ENCODE results near the gene UROD. TPM values are rescaled to one million over a fixed set of nuclear protein-coding genes. Genes with fewer than 3 reads are reported as not detected.
"Not testable (repeated sequence)": the region's sequence is repeated elsewhere in the genome, so short reads cannot be mapped to it uniquely, and the experiment has no call there.

Gene UROD
- 66.0 TPM for total RNA-seq

DNA sequence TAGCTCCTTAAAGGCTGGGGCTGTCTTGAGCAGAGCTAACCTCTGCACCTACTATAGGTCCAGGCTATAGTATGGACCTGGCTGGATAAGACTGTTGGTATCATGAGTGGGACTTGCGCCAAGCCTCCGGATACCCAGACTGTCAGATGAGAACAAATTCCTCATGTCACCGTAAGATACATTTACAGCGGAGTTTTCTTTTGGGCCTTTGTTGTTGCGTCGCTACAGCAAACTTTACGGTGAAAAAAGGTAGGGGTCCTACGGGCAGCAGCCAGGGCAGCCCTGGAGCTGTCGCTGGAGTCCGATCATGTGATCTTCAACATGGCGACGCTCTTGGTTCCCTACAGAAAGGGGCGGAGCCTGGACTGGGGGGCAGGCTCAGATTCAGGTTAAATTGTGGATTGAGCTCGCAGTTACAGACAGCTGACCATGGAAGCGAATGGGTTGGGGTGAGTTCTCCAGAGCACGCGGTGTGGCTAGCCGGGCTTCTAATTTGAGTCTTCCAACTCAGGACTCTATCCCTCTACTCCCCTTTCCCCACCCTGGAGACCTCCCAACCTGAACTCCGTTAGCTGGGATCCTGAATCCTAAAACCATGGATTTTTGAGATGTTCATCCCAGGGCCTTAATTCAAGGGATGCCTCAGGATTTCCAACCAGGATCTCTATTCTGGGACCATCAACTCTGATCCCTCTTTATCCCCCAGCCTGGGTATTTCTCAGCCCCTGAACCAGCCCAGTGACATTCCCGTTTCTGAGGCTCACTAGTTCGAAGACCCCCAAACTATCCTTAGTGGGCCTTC is at the start of gene UROD:
Gene UROD, plus strand, starts transcription at position 418 of the 802 bp plus-strand sequence. Its CDS starts 12 bp downstream, at position 430.
- DNase-seq (ENCODE audit: low spot score in 2 of 2) (peak; percentile 88 to 89), FAIRE-seq (peak; percentile 62)

DNA sequence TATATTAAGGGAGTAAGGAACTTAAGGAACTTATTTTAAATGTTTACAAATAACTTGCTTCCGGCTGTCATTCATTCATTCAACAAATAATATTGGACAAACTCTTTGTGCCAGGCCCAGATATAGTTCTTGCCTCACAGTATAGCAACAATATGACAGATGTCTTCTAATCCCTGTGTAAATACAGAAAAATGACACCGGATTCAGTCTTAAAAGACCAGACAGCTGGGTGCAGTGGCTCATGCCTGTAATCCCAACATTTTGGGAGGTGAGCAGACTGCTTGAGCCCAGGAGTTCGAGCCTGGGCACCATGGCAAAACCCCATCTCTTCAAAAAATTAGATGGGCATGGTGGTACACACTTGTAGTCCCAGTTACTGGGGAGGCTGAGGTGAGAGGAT is 49.3 kb upstream of the UROD start:
- FAIRE-seq, result no peak

DNA sequence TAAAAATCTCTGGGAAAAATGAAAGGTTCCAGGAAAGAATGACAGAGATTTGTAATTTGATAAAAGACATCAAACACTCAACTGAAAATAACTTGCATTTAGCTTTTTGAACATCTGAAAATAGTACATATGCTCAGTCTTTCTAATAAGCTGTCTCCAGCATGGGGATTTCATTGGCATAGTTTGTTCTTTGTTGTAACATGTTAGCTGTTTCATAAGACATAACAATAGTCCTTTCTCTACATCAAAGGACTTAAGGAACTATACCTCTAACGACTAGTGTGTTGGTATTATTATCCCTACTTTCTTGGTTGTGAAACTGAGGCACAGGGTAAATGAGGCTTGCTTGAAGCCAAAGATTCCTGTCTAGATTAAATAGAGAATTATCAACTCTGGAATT is 47.7 kb upstream of the UROD start:
- DNase-seq (ENCODE audit: low spot score in 2 of 2) (no peak), FAIRE-seq (no peak)

More for the DNA sequence above, 49.3 kb upstream of the UROD start:
- no peak for DNase-seq (ENCODE audit: low spot score in 2 of 2)

DNA sequence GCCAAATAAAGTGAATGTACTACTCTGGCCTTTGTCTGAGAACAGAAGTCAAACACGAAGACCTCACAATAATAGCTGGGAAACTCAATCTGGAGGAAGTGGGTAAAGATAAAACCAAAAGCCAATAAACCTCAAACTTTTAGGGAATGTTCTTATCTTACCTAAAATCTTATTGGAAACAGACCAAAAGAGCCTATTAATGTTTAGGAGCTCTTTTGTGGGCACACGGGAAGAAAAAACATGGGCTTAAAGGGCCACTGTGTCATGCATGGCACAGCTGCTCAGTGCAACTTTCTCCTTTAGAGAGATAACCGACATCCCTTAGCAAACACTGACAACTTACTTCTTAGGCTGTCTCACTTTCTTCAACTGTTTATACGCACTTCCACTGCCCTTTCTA is 41.7 kb upstream of the UROD start:
- DNase-seq (ENCODE audit: low spot score in 2 of 2), result no peak
- FAIRE-seq, result no peak

DNA sequence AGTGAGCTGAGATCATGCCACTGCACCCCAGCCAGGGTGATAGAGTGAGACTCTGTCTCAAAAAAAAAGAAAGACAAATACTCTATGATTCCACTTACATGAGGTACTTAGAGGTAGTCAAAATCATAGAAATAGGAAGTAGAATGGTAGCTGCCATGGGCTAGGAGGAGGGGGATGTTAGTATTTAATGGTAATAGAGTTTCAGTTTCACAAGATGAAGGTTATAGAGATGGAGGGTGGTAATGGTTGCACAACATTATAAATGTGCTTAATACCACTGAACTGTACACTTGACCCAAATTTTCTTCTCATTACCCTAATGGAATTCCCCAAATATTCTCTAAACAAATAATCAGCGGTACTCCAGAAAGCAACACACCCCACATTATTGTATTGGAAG is 38.4 kb upstream of the UROD start:
- FAIRE-seq (no peak), DNase-seq (ENCODE audit: low spot score in 2 of 2) (no peak)

DNA sequence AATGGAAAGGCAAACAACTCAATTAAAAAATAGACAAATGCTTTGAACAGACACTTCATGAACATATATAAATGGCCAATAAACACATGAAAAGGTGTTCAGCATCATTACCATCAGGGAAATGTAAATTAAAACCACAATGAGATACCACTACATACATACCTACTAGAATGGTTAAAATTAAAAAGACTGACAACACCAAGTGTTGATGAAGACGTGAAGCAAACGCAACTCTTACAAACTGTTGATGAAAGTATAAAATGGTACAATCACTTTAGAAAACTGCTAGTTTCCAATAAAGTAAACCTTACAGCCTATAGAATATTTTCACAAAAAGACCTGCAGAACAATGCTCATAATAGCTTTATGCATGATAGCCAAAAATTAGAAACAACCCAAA is 35.8 kb upstream of the UROD start:
- no peak for DNase-seq (ENCODE audit: low spot score in 2 of 2)
- no peak for FAIRE-seq

DNA sequence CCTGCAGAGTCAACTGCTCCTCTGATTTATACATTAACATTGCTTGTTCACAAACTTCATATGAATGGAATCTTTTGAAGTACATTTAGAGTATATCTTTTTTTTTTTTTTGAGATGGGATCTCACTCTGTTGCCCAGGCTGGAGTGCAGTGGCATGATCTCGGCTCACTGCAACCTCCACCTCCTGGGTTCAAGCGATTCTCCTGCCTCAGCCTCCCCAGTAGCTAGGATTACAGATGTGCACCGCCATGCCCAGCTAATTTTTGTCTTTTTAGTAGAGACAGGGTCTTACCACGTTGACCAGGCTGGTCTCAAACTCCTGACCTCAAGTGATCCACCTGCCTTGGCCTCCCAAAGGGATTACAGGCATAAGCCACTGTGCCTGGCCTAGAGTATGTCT is 34.7 kb upstream of the UROD start:
- not testable (repeated sequence) for FAIRE-seq

DNA sequence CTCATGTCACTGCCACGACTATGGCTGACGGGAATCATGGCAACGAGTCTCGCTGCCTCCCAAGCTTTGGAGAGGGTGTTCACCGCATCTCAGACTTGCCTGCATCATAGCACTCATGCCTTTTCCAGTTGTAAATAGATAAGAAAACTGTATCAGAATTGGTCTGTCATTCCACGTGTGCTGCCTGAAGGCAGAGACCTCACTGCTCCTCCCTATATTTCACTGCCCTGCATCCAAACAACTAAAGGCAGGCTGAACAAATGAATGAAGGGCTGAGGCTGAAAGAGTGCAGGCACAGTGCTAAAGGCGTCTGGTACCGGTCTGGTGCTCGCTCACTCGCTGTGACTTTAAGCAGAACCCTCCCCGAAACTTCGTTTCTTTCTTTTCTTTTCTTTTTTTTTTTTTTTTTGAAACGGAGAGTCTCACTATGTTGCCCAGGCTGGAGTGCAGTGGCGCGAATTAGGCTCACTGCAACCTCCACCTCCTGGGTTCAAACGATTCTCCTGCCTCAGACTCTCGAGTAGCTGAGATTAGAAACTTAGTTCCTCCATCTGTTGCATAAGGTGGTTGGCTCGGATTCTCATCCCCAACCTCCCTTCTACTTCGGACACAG is 26.2 kb upstream of the UROD start:
- no peak for FAIRE-seq
- no peak for DNase-seq (ENCODE audit: low spot score in 2 of 2)

More for the DNA sequence above, 34.7 kb upstream of the UROD start:
- DNase-seq (ENCODE audit: low spot score in 2 of 2), result not testable (repeated sequence)

DNA sequence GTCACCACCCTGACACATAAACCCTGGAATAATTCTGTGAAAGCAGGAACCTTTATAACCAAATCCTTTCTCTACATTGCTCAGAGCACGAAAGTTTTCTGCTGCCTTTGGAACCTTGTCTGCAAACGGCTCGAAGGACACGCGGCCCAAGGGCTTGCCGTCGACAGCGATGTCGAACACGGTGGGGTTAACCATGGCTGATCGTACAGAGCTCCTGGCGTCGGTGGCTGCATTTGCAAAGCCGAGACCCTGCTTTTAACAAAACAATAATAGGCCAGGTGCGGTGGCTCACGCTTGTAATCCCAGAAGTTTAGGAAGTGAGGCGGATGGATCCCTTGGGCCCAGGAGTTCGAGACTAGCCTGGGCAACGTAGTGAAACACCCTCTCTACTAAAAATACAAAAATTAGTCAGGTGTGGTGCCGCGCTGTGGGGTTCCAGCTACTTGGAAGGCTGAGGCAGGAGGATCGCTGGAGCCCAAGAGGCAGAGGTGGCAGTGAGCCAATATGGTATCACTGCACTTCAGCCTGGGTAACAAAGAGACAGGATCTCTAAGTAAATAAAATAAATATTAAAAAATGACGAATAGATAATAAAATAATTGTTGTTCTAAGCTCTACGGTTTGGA is 23.4 kb upstream of the UROD start:
- FAIRE-seq (no peak), DNase-seq (ENCODE audit: low spot score in 2 of 2) (no peak)

DNA sequence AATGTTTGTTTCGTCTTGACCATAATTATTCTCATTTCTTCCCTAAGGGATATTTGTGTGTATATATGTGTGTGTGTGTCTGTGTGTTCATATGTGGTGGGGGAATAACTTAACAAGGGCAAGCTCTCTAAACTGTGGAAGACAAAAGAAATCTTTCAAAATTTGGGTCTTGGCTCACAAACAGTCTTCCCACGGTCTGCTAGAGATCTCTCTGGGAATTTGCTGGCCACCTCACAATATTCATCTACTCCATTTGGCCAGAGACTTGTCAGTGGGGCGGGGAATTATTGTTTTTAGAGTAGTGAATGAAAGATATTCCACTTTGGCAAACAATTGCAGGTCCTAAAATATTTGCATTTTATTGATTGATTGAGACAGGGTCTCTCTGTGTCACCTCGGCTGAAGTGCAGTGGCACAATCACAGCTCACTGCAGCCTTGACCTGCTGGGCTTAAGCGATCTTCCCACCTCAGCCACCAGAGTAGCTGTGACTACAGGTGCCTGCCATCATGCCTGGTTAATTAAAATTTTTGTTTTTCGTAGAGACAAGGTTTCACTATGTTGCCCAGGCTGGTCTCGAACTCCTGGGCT is 17.6 kb upstream of the UROD start:
- FAIRE-seq (no peak), DNase-seq (ENCODE audit: low spot score in 2 of 2) (no peak)

DNA sequence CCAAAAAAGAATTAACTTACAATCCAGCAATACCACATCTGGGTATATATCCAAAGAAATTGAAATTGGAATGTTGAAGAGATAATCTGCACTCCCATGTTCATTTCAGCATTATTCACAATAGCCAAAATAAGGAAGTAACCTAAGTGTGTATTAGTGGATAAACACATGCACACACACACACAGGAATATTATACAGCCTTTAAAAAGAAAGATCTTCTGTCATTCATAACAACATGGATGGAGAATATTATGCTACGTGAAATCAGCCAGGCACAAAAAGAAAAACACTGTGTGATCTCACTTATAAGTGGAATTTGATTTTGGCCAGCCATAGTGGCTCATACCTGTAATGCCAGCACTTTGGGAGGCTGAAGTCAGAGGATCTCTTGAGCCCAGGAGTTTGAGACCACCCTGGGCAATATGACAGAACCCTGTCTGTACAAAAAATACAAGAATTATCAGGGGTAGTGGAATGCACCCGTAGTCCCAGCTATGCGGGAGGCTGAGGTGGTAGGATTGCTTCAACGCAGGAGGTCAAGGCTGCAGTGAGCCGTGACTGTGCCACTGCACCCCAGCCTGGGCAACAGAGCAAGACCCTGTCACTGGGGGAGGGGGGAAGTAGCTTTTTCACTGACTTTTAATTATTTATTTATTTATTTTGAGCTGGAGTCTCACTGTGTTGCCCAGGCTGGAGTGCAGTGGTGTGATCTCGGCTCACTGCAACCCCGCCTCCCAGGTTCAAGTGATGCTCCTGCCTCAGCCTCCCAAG is 16.4 kb upstream of the UROD start:
- FAIRE-seq (no peak), DNase-seq (ENCODE audit: low spot score in 2 of 2) (no peak)

DNA sequence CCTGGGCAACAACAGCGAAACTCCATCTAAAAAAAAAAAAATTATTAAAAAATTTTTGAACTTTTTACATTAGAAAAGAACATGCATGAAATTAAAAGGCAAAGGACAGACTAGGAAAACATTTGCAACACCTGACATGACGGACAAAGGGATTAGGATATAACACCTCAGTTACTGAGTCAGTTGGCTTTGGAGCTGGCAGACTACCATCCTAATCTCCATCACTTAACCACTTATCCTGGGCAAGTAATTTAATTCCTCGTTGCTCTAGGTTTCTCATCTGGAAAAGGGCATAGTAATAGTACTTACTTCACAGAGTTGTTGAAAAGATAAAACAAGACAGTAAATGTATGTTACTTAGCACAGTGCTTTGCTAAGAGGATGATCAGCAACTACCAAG is 12.8 kb upstream of the UROD start:
- DNase-seq (ENCODE audit: low spot score in 2 of 2), result no peak
- FAIRE-seq, result no peak

DNA sequence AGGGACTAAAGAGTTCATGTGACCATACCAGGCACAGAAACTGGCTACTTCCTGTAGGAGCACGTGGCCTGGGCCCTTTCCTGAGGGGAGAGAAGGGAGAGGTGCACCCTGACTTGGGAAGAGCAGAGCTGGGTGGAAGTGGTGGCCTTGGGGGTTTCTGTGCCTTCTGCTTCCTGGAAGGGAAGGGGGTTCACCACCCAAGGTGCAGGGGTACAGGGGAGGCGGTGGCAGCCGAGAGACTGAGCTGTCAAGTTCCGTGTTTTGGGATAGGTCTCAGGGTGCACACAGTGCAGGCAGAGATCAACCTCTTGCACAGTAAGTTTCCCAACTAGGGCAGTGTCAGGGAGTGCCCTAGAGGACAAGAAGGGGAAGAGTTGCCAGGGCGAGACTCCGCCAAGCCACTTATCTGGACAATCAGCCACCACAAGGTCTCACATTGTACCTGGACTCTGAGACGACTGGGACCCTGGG is 11.0 kb upstream of the UROD start:
- FAIRE-seq (no peak), DNase-seq (ENCODE audit: low spot score in 2 of 2) (no peak)

DNA sequence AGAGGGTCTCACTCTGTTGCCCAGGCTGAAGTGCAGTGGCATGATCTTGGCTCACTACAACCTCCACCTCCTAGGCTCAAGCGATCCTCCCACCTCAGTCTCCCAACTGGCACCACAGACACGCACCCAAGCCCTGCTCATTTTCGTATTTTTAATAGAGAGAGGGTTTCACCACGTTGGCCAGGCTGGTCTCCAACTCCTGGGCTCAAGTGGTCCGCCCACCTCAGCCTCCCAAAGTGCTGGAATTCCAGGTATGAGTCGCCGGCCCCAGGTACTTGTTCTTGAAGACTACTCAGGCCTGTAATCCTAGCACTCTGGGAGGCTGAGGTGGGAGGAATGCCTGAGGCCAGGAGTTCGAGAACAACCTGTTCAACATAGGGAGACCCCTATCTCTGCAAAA is 10.5 kb upstream of the UROD start:
- DNase-seq (ENCODE audit: low spot score in 2 of 2); FAIRE-seq: not testable (repeated sequence)

DNA sequence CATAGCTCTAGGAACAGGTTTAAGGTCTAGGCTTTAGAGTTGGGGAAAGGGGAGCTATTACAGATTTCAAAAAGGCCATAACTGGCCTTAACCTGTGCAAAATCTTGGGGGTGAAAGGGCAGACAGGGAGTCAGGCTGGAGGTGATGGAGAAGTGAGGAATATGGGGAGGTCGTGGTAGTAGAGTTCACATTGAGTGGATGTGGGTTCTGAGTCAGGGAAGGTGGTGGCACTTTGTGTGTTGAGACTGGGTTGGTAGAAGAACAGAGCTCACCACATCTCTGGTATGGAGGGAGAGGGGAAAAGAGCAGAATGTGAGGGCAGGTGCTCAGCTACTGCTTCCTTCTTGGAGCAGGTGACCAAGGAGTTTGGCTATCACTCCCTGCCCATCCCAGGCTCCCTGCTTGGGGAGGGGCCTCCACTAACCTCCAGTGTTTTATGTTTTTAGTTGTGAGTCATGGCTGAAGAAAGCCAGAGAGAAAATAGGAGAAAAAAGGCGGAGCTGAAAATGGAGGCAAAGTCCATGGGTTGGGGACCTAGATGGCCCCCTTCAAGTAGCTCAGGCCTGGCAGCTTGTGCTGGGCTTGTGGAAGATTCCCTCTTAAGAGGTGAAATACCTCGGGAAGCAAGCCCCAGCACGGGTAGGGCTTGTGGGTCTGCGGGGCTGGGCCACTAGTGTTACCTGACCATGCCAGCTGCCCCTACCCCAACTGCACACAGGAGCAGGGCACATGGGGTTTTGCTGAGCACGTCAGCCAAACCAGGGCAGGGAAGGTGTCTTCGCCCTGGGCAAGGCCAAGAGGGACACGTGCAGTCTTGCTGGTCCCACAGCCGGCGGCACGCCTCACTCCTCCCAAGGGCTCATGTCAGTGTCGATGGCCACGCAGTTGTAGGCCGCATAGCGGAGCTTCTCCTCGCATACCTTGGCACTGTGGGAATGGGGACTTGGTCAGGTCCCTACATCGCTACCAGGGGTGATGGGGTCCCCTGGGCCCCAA is 9.1 kb upstream of the UROD start:
- FAIRE-seq (no peak), DNase-seq (ENCODE audit: low spot score in 2 of 2) (no peak)

DNA sequence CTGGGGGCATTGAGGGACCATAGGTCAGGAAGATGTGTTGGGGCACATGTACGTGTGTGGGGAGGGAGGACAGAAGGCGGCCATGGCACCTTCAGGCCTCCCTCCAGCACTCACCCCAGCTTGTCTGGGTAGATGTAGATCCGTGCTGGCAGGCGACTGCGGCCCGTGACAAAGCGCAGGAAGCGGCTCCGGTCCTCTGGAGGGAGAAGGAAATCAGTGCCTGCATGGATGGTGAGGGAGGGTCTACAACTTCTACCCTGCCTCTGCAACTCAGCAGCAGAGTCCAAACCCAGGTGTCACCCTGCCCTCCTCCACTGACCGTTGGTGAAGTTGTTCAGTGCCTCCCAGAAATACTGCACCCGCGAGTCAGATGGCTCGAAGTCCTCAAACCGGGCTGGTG is 8.3 kb upstream of the UROD start:
- DNase-seq (ENCODE audit: low spot score in 2 of 2), result no peak
- FAIRE-seq, result no peak

DNA sequence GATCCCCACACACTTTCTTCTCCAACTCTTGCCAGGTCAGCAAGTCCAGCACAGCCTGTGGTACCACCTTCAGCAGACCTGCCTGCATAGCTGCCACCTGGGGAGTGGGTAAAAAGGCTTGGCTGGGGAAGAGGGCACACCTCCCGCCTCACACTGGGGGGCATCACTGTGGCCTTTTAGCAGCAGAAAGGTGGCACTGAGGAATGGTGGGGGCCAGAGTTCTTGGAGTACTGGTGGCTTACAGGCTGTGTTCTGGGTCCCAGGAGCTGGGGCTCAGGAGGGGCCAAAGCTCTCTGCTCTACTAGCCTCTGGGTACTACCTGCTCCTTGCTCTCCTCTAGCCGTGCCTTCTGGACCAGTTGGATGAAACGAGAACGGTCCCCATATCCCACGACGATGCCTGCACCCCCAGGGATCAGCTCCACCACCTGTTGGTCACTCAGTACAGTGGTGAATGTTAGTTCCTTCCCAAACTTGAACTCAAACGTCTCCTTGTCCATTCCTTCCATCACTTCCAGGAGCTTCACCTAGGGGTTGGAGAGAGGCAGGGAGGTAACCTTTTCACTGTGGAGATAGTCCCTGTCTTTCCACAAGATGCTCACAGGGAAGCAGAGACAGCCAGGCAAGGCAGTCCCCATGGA is 7.7 kb upstream of the UROD start:
- FAIRE-seq (no peak), DNase-seq (ENCODE audit: low spot score in 2 of 2) (no peak)

DNA sequence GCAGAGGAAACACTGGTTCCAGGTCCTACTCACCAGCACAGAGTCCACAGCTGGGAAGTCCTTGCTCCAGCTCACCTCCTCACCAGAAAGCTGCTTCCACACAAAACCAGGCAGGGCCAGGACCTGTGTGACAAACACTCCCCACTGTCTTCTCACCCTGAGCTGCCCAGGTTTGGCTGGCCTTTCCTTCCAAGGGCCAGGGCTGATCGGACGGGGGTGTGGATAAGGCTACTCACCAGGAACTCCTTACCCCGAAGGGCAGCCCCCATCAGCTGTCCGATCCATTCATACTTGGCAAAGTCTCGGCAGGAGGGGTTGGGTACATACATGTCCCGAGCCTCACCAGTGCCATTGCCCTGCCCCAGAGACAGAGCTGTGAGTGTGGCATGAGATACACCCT is 6.3 kb upstream of the UROD start:
- FAIRE-seq (no peak), DNase-seq (ENCODE audit: low spot score in 2 of 2) (no peak)

DNA sequence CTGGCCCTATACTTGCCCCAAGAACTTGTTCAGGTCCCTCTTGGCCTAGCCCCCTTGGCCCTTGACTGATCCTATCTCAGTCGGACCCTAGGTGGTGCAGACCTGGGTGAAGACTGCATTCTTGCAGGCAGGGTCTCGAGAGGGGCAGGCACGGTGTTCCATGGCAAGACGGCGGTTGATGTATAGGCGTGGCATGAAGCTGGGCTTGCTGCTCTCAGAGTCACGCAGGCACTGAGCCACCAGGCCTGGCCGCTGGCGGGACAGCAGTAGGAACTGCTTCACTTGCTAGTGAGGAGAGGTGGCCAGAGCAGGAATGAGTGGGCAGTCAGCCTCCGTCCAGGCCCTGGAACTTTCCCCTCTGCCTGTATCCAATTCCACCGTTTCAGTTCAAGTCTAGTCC is 4.7 kb upstream of the UROD start:
- no peak for FAIRE-seq
- no peak for DNase-seq (ENCODE audit: low spot score in 2 of 2)

Data from frontal cortex (tissue), 4 donors.